DOHH2 (cell line): Measurements from ENCODE around the gene SHB.

Source experiments
- CTCF ChIP-seq: fragments of 200-600 bp; sonication (generic); IDR thresholded peaks from one replicate; pipeline ENCODE4 v1.5.1; 2014; ENCODE audit warnings: antibody characterized with exemption, mild to moderate bottlenecking, low read depth, low read length; ENCODE audit not compliant: poor library complexity, severe bottlenecking
- EZH2phosphoT487 ChIP-seq: fragments of 200-600 bp; sonication (generic); IDR thresholded peaks from 2 replicates; pipeline ENCODE4 v1.6.1; 2017; ENCODE audit warnings: borderline replicate concordance, mild to moderate bottlenecking, antibody characterized with exemption, low read length, moderate library complexity, mixed read lengths

- TF ChIP-seq CTCF (no peak), EZH2phosphoT487 (no peak)
Measured at GRCh38 chr9:37919956-37920335, 149.1 kb downstream of the SHB start.
